GM19023 (cell line): ENCODE results near the gene PARP9.

Experiments used
- ATAC-seq: cut with Tn5 transposase; IDR thresholded peaks from one replicate; pipeline ENCODE4 v1.9.1; 2021; ENCODE audit warnings: mild to moderate bottlenecking, moderate library complexity; ENCODE audit not compliant: unreplicated experiment

PARP9 gene

DNA sequence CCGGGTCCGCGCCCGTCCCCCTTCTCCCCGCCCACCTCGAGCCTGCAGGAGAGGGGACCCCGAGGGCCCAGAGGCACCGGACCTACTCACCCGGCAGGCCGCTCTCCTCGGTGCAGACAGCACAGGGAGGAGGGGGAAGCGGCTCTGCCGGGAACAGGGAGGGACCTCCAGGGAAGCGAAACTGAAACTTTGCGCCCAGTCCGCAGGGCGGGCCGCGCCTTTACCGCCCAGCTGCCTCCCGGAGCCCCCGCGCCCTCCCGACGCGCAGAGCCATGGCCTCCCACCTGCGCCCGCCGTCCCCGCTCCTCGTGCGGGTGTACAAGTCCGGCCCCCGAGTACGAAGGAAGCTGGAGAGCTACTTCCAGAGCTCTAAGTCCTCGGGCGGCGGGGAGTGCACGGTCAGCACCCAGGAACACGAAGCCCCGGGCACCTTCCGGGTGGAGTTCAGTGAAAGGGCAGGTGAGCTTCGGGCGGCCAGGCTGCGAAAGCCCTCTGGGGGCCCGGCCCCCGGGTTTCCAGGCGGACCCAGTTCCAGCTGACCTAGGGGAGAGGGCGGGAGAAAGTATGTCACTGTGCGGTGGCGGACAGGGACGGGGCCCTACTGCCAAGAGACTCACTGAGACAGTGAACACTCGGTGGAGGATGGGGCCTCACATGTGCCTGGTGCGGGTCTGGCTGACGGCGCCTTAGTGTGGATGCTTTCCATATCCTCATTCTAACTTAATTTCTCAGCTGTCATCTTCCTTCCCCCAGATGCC is at the start of gene PARP9, which contains the start of gene DTX3L:
Gene PARP9, minus strand, starts transcription at position 146 of the 758 bp plus-strand sequence. CDS start 4,680 bp downstream, outside the sequence.
Gene DTX3L, plus strand, starts transcription at position 184 of the 758 bp plus-strand sequence. Its CDS starts 89 bp downstream, at position 273.
- ATAC-seq = peak; percentile 73

DNA sequence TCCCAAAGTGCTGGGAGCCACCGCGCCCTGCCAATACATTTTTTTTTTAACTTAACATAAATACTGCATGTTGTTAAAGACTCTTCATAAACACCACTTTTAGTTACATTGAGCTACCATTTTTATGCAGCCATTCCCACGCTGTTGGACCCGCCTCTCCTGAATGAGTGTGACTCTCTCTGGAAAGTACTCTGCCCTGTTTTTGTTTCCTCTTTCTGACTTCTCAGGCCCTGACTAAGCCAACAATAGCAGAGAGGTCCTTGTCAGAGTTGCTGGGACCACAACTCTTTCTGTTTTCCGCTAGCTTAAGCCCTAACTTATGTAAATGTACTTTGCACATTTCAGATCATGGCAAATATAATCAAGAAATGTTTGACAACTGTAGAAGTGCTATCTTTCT is 48.6 kb upstream of the PARP9 start:
- ATAC-seq = no peak

DNA sequence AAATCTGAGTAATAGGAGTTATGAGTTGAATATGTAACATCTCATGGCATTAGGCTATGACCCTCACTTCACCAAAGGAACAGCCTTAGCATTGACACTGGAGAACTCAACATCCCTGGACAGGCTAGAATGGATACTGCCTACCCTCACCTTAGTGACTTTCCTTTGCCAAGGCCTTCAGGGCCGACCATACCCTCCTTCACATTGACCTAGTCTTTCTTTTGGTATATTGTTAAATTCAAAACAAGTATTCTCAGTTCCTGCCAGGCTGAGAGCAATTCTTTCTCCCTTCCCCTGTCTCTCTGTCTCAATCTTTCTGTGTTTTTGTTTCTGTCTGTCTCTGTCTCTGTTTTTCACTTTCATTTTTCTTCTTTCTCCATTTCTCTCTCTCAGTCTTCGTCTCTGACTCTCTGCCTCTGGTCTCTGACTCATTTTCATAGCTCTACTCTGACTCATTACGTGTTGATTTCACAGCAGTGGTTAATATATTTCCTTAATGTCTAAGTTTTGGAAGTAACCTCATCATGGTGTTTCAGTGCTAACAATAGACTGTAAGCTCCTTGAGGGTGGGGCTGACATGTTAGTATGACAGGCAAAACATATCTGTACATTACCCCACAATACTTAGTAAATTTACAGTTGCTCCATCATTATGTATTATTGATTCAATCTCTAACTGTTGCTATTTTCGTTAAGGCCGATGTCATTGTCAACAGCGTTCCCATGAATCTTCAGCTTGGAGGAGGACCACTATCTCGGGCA is 45.9 kb upstream of the PARP9 start:
- peak; percentile 96 for ATAC-seq

DNA sequence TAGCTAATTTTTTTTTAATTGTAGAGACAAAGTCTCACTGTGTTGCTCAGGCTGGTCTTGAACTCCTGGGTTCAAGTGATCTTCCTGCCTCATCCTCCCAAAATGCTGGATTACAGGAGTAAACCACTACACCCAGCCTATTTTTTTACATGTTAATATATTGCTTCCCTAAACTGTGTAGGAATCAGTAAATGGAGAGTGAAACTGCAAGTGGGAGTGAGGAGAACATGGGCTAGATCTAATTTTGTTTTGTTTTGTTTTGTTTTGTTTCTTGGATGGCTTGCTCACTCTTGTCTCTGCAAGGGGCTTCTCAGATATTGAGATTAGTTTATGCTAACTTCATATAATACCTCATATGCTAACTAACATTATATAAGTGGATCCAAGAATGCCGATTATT is 44.8 kb upstream of the PARP9 start:
- ATAC-seq = no peak

DNA sequence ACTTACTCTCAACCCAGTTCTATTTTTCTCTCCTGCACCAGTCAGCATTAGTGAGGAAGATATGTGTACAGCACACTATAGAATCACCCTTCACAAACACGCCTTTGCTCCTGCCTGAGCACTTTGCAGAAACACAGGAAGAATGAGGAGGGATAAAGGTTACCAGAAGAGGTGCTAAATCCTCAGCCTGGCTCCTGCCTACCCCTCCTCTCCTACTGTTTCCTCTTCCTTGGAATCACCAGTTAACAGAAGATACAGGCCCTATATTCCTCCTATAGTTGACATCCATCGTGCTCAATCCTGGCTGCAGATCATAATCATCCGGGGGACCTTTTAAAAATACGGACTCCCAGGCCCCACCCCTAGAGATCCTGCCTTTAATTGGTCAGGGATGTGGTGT is 42.2 kb upstream of the PARP9 start:
- no peak for ATAC-seq

DNA sequence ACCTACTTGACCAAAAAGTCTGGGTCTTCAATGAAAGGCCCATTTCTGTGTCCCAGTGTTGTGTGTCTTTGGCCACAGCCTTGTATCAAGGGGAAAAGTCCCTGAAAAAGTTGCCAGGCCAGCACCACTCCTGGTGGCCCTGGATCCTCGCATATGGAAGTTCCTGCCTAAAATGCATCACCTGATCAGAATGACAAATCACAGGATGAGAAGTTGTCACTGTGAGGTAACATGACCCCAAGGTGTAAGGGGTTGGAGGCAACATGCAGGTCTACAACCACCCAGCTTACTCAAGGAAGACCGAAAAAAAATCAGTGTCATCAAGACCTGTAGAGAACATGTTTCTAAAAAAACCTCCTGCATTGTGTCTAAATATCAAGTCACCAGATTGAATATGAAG is 39.0 kb upstream of the PARP9 start:
- ATAC-seq = no peak

DNA sequence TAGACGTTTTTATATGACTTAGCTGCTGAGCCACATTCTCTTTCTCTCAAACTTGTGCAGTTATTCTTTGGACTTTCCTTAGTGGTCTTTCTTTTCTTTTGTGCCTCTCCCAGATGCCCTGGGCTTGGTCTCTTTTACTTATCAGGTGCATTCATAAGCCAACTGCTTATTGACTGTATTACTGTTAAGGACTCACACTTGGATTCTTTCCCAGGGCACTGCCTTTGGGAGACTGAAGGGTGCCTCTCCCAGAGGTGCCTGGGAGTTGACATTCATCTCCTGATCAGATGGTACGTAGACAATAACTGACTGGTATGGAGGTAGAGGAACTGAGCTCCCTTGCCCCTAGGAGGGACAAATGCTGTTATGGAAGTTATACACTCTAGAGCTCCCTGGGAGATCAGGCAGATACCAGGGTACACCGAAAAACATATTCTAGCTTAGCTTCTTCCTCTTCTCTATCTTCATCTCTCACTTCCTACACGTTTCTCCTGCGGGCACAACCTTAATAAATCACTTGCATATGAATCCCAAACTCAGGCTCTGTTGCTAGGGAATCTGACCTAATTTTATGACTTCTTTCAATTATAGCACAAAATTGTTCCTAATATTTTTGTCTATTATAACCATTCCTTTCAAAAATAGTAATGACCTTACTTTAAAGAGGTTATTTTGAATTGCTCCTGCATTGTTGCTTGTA is 38.1 kb upstream of the PARP9 start:
- no peak for ATAC-seq

DNA sequence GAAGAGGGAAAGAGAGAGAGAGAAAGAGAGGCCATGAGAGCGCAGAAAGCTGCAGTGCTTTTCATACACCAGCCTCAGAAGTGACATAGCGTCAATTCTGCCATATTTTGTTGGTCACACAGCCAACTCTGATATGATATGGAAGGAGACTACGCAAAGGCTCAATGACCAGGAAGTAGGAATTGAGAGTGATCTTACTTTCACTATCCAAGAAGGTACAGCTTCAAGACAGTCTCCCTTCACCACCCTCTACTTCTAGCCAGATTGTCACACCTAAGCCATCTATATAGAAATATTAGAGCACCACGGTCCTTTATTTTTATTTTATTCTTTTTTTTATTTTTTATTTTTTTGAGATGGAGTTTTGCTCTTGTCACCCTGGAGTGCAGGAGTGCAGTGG is 34.5 kb upstream of the PARP9 start:
- no peak for ATAC-seq

DNA sequence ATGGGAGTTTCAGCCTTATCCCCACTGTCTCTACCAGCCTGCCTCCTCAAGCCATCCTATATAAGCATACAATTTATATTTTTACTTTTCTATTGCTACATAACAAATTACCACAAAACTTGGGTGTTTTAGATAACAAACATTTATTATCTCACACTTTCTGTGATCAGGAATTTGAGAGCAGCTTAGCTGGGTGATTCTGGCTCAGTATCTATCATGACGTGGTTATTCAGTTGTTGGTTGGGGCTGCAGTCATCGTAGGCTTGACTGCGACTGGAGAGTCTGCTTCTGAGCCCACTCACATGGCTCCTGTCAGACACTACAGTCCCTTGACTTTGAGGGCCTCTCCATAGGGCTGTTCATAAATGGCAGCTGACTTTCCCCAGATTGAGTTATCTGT is 34.1 kb upstream of the PARP9 start:
- ATAC-seq = no peak

DNA sequence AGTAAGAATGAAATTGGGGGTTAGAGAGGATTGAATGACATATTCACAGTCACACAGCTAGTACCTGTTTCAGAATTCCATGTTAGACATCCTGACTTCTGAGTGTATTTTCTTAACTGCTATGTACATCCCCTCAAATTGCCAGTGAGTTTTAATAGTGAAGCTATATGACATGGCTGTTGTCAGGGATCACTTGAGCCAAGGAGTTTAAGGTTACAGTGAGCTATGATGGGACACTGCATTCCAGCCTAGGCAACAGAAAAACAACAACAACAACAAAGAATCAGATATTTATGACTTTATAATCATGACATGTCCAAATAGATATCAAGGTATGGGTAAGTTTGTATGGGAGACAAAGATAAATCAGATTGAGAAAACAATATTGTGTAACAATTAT is 29.9 kb upstream of the PARP9 start:
- ATAC-seq = no peak

DNA sequence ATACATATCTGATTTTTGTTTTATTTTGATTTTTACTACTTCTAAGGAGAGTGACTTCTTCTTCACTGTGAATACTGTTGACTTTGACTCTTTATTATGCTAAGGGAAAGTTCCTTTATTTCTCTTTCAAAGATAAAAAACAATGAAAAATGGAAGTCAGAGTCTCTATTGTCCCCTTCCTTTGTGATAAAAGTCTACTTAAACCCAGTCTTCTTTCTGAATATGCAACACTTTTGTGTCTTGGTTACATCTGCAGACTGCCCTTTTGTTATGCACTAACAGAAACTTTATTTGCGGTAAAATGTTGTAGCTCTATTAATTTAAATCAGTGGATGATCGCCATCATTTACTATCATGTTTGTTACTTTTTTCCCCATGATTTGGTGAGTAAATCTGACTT is 26.5 kb upstream of the PARP9 start:
- ATAC-seq = no peak

DNA sequence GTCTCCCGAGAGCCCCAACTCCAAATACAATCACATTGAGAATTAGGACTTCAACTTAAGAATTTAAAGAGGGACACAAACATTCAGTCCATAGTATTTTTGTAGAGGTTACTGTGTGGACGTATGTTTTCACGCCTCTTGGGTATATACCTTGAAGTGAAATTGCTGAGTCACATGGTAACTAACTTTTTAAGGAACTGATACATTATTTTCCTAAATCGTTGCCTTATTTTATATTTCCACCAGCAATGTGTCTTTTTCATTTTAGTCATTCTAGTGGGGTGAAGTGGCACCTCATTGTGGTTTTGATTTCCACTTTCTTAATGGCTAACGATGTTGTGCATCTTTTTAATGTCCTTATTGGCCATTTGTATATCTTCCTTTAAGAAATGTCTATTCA is 25.2 kb upstream of the PARP9 start:
- no peak for ATAC-seq

DNA sequence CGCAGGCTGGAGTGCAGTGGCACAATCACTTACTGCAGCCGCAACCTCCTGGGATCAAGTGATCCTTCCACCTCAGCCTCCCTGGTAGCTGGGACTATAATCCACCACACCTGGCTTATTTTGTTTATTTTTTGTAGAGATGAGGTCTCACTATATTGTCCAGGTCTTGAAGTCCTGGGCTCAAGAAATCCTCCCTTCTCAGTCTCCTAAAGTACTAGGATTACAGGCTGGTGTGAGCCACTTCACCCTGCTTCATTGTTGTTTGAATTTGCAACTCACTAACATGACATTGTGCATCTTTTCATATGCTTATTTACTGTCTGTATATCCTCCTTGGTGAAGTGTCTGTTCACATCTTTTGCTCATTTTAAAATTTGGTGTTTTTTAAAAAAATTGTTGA is 23.5 kb upstream of the PARP9 start:
- no peak for ATAC-seq

DNA sequence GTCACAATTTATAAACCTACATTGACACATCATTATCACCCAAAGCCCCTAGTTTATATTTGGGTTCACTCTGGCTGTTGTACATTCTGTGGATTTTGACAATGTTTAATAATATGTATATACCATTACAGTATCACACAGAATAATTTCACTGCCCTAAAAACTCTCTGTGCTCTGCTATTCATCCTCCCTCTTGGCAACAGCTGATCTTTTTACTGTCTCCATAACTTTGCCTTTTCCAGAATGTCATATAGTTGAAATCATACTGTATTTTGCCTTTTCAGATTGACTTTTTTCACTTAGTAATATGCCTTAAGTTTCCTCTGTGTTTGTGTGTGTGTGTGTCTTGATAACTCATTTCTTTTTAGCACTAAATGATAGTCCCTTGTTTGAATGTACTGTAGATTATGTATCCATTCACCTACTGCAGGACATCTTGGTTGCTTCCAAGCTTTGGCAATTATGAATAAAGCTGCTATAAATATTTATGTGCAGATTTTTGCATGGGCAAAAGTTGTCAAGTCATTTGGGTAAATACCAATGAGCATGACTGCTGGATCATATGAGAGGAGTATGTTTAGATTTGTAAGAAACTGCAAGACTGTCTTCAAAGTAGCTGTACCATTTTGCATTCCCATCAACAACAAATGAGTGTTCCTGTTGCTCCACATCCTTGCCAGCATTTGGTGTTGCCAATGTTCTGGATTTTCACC is 22.8 kb upstream of the PARP9 start:
- no peak for ATAC-seq

DNA sequence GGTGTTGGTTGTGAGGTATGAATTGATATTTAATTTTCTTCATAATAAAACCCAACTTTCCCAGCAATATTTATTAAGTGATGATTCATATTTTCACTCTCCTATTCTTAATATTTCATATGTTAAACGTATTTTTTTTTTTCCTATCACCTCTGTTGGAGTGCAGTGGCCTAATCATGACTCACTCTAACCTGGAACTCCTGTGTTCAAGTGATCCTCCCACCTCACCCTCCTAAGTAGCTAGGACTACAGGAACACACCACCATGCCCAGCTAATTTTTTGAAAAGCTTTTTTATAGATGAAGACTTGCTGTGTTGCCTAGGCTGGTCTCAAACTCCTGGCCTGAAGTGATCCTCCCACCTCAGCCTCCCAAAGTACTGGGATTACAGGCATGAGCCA is 22.0 kb upstream of the PARP9 start:
- ATAC-seq = no peak

DNA sequence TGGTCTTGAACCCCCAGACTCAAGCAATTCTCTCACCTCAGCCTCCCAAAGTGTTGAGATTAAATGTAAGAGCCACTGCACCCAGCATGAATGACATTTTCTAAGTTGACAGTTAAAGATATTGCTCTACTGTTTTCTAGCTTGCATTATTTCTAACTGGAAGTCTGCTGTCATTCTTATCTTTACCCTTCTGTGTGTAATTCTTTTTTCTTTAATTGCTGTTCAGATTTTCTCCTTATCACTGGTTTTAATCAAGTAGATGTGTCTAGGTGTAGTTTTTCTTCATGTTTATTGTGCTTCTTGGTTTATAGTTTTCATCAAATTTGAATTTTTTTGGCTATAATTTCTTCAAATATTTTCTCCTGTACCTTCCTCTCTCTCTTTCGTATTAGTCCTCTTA is 18.3 kb upstream of the PARP9 start:
- ATAC-seq = no peak

DNA sequence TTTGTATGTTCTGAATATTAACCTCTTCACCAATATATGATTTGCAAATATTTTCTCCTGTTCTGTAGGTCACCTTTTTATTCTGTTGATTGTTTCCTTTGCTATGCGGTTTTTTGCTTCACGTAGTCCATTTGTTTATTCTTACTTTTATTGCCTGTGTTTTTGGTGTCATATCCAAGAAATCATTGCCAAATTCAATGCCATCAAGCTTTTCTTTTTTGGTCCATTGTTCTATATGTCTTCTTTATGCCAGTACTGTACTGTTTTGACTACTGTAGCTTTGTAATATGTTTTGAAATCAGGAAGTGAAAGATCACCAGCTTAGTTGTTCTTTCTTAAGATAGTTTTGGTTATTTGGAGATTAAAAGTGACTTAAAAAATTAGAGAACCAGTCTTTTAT is 17.5 kb upstream of the PARP9 start:
- no peak for ATAC-seq

DNA sequence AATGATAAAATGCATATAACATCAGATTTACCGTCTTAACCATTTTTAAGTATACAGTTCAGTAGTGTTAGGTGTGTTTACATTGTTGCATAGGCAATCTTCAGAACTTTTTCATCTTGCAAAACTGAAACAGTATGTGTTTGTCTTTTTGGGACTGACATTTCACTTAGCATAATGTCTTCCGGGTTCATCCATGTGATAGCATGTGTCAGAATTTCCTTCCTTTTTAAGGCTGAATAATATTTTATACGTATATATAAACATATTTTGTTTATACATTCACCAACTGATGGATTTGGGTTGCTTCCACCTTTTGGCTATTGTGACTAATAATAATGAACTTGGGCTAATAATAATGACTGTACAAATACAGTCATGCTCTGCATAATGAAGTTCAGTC is 16.4 kb upstream of the PARP9 start:
- no peak for ATAC-seq

DNA sequence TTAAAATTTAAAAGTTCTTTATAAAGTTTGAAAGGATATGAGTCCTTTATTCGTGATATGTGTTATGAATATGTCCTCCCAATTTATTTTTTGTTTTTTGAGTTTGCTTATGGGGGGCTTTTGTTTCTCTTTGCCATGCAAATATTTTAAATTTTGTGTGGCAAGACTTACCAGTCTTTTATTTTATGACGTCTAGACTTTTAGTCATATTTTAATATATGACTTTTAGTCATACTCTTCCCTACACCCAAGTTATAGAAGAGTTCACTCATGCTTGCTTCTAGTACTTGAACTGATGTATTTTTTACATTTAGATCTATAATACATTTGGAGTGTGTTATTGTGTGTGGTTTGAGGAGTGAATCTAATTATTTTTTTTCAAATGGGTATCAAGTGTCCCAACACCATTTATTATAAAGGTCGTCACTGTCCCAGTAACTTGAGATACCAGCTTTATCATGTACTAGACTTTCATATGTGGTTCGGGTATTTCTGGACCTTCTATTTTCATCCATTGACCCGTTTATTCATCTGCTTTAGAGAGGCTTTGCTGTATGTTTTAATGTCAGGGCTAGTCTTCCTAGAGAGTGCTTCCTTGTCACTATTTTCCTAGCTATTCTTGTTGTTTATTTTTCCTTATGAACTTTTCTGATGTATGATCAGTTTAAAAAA is 14.1 kb upstream of the PARP9 start:
- no peak for ATAC-seq

DNA sequence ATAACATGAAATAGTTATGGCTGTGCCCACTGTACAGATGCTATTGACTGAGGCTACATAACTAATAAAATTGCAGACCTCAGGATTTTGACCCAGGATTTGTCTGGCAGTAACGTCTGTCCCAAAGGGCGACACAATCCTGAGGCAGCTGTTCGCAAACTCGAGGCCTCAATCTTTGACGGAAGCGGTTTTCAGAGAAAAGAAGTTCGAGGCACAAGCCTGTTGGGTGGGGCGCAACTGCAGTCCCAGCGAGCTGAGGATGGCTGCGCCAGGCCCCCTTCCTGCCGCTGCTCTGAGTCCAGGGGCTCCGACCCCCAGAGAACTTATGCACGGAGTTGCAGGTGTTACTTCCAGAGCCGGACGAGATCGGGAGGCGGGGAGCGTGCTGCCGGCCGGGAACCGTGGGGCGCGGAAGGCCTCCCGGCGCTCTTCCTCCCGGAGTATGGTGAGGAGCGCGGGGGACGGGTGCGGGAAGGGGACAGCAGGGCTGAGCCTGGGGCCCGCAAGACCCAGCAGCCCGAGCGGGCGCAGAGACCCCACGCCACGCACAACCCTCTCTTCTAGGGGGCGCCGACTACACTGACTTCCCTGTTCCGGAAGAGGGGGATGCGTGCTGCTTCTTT is 13.4 kb upstream of the PARP9 start, which contains the start of gene PARP15:
Gene PARP15, plus strand, starts transcription at position 242 of the 623 bp plus-strand sequence. Its CDS starts 18 bp downstream, at position 260.
- ATAC-seq = no peak
